Body of pancreas (tissue), 4 donors: Measurements from ENCODE around the gene HMOX2.

ENCODE experiments used
- CTCF ChIP-seq, 7 experiments: fragments of 450-650 bp in 4 of 7; fragments of 200-600 bp in 3 of 7; sonication (generic) in 3 of 7; IDR thresholded peaks; one replicate each; pipeline ENCODE4 v1.5.1; 2016 to 2019; ENCODE audit warnings: antibody characterized with exemption in 7 of 7
- POLR2A ChIP-seq, 3 donors: fragments of 450-650 bp; IDR thresholded peaks; one replicate each; pipeline ENCODE4 v1.6.1; 2016; ENCODE audit warnings: antibody characterized with exemption in 3 of 3, mild to moderate bottlenecking in 2 of 3

GRCh38 chr16:4500272-4500671, 24.1 kb downstream of the HMOX2 start:
- TF ChIP-seq CTCF (IDR thresholded peaks at IDR 0.05) (no peak), POLR2A (IDR thresholded peaks at IDR 0.05) (no peak)
